Neutrophil (primary cell): ENCODE results near the gene PPM1A.

Experiments used
- H3K27ac ChIP-seq: fragments of 200-600 bp; sonication (generic); 2 replicates; pipeline ENCODE4 v1.5.1; 2016; ENCODE audit warnings: mild to moderate bottlenecking, moderate library complexity
- H3K27me3 ChIP-seq: fragments of 200-600 bp; sonication (generic); 2 replicates; pipeline ENCODE4 v1.6.0; 2016; ENCODE audit warnings: mild to moderate bottlenecking
- H3K36me3 ChIP-seq: fragments of 200-600 bp; sonication (generic); 2 replicates; pipeline ENCODE4 v1.5.1; 2017
- H3K4me1 ChIP-seq, 2 experiments: fragments of 200-600 bp in 1 of 2; sonication (generic) in 1 of 2; 1 replicate in 1 of 2; 2 replicates in 1 of 2; pipeline versions ENCODE4 v1.5.1 to v1.6.1; 2013 to 2016; ENCODE audit warnings: low read depth in 1 of 2, low read length in 1 of 2, mild to moderate bottlenecking in 1 of 2, moderate library complexity in 1 of 2; ENCODE audit not compliant: control insufficient read depth in 1 of 2, insufficient read depth in 1 of 2
- H3K4me3 ChIP-seq, 2 experiments: fragments of 200-600 bp in 1 of 2; sonication (generic) in 1 of 2; 1 replicate in 1 of 2; 2 replicates in 1 of 2; pipeline ENCODE4 v1.5.1; 2013 to 2016; ENCODE audit warnings: low read depth in 1 of 2, low read length in 1 of 2, mild to moderate bottlenecking in 1 of 2, moderate library complexity in 1 of 2
- H3K9me3 ChIP-seq: fragments of 200-600 bp; sonication (generic); 2 replicates; pipeline ENCODE4 v1.5.1; 2016
- TF ChIP-seq, protein P1 (sequence below): fragments of 200-600 bp; sonication (generic); IDR thresholded peaks from 2 replicates; pipeline ENCODE4 v1.5.1; 2016; ENCODE audit warnings: antibody characterized with exemption

PPM1A gene

DNA sequence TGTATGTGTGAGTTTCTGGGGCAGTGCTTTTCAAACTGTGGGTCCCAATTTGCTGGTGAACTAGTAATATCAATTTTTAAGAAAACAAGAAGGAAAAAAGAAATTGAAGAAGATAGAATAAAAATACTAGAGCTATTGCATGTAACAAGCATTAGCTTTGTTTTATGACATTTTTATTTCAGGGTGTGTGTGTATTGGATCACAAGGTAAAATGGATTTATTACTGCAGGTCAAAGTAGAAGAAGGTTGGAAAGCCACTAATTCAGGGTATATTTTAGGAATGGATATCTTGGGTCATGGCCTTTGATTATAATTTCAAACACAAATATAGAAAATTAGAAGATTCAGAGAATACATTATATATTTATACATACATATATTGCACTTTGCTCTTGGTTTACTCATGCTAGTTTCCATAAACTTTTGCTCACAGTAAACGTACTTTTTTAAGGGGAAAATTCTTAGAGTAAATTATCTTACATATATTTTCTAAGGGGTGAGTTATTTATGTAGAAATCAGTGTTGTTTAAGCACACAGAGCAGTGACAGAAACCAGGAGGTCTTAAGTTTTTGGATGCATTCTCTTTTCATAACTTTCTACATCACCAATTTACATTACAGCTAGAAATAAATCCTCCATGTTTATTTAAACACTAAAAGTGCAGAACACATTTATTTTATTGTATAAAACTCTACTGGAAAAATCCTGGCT is 34.5 kb upstream of the PPM1A start:
- no peaks in the 10 kb centered on the region for H3K27me3 ChIP-seq
- no peak overlapping the region for H3K27ac ChIP-seq
- H3K4me1 ChIP-seq: no peaks in the 10 kb centered on the region
- no peak overlapping the region for H3K4me3 ChIP-seq
- H3K9me3 ChIP-seq: no peaks in the 10 kb centered on the region
- TF ChIP-seq, protein P1, sequence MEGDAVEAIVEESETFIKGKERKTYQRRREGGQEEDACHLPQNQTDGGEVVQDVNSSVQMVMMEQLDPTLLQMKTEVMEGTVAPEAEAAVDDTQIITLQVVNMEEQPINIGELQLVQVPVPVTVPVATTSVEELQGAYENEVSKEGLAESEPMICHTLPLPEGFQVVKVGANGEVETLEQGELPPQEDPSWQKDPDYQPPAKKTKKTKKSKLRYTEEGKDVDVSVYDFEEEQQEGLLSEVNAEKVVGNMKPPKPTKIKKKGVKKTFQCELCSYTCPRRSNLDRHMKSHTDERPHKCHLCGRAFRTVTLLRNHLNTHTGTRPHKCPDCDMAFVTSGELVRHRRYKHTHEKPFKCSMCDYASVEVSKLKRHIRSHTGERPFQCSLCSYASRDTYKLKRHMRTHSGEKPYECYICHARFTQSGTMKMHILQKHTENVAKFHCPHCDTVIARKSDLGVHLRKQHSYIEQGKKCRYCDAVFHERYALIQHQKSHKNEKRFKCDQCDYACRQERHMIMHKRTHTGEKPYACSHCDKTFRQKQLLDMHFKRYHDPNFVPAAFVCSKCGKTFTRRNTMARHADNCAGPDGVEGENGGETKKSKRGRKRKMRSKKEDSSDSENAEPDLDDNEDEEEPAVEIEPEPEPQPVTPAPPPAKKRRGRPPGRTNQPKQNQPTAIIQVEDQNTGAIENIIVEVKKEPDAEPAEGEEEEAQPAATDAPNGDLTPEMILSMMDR: no peak
- no peaks in the 10 kb centered on the region for H3K36me3 ChIP-seq

- no peak overlapping the region for H3K27ac ChIP-seq
- H3K9me3 ChIP-seq: no peaks in the 10 kb centered on the region
- H3K4me3 ChIP-seq: no peak overlapping the region
- no peaks in the 10 kb centered on the region for H3K36me3 ChIP-seq
- no peaks in the 10 kb centered on the region for H3K4me1 ChIP-seq
- TF ChIP-seq, protein P1: no peak
- H3K27me3 ChIP-seq: no peaks in the 10 kb centered on the region
Measured at GRCh38 chr14:60215127-60215444, 33.9 kb upstream of the PPM1A start.

- TF ChIP-seq, protein P1: no peak
- no peak overlapping the region for H3K27ac ChIP-seq
Measured at GRCh38 chr14:60215520-60216420, 33.3 kb upstream of the PPM1A start.

DNA sequence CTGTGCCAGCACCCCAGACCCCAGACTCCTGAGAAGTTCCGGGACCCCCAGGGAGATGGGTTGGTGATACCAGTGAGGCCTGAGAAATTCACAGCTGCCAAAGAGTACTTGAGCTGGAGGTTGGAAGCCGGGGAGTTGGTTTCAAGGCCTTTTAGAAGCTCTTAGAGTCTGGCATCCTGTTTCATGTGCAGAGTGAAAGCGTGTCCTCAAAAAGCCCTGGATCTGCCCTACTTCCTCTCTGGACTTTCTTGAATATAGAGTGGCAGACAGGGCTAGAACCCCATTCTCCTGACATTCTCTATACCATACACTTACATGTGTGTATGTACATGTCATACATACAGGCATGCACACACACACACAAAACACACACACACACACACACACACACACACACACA is 31.3 kb upstream of the PPM1A start:
- Histone ChIP-seq H3K9me3 (no peaks in the 10 kb centered on the region), H3K27ac (no peak overlapping the region), H3K36me3 (no peaks in the 10 kb centered on the region), H3K4me3 (no peak overlapping the region), H3K4me1 (no peaks in the 10 kb centered on the region), H3K27me3 (no peaks in the 10 kb centered on the region)
- TF ChIP-seq, protein P1: no peak

More at GRCh38 chr14:60215520-60216420, 33.3 kb upstream of the PPM1A start:
- Histone ChIP-seq H3K4me3 (no peak overlapping the region), H3K27me3 (no peaks in the 10 kb centered on the region), H3K36me3 (no peaks in the 10 kb centered on the region), H3K9me3 (no peaks in the 10 kb centered on the region), H3K4me1 (no peaks in the 10 kb centered on the region)

DNA sequence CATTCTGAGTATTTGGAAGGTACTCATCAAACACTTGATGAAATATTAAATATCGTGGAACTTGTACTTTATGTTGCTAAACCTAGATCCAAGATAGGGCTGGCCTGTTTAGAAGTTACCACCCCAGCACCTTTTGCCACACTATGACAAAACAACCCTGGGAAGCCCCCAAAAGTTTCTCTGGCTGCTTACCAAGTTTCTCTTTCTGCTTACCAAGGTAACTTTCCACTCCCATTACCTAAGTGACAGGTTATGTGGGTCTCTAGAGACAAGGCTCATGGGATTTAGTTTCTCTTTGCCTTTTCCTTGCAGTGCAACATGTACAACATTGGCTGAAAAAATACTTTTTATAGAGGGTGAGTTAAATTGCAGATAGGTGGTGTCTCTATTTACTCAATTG is 28.9 kb upstream of the PPM1A start:
- no peaks in the 10 kb centered on the region for H3K36me3 ChIP-seq
- H3K27ac ChIP-seq: no peak overlapping the region
- no peaks in the 10 kb centered on the region for H3K27me3 ChIP-seq
- no peak overlapping the region for H3K4me3 ChIP-seq
- H3K9me3 ChIP-seq: no peaks in the 10 kb centered on the region
- TF ChIP-seq, protein P1: no peak
- no peaks in the 10 kb centered on the region for H3K4me1 ChIP-seq
